Spleen (tissue), 11 donors: ENCODE data around the gene FTCDNL1. TPM values are rescaled to one million over a fixed set of nuclear protein-coding genes. Genes with fewer than 3 reads are reported as not detected.

Experiments used
- DNase-seq: peaks from one replicate; pipeline ENCODE4 v3.0.0-alpha.2; 2020
- H3K27ac ChIP-seq, 8 donors: fragments of 200-600 bp; sonication (generic) in 7 of 8; 1 replicate in 4 of 8; 2 replicates in 4 of 8; pipeline versions ENCODE4 v1.5.0 to v1.8.0; 2016 to 2021; ENCODE audit warnings: inconsistent platforms in 4 of 8, mild to moderate bottlenecking in 4 of 8, moderate library complexity in 1 of 8
- H3K27me3 ChIP-seq, 7 donors: fragments of 200-600 bp; sonication (generic) in 6 of 7; replicated peaks in 1 of 7; 1 replicate in 4 of 7; 2 replicates in 3 of 7; pipeline versions ENCODE4 v1.5.0 to v1.8.0; 2016 to 2021; ENCODE audit warnings: inconsistent platforms in 3 of 7, mild to moderate bottlenecking in 1 of 7
- H3K36me3 ChIP-seq, 6 donors: fragments of 200-600 bp; sonication (generic) in 5 of 6; 1 replicate in 4 of 6; 2 replicates in 2 of 6; pipeline versions ENCODE4 v1.5.0 to v1.8.0; 2016 to 2021; ENCODE audit warnings: inconsistent platforms in 2 of 6
- H3K4me1 ChIP-seq, 6 donors: fragments of 200-600 bp; sonication (generic) in 5 of 6; 1 replicate in 3 of 6; 2 replicates in 3 of 6; pipeline versions ENCODE4 v1.5.0 to v1.8.0; 2016 to 2021; ENCODE audit warnings: inconsistent platforms in 3 of 6
- H3K4me3 ChIP-seq, 8 donors: fragments of 200-600 bp; sonication (generic) in 7 of 8; 1 replicate in 4 of 8; 2 replicates in 4 of 8; pipeline versions ENCODE4 v1.5.0 to v1.8.0; 2016 to 2021; ENCODE audit warnings: inconsistent platforms in 4 of 8, mild to moderate bottlenecking in 4 of 8, moderate library complexity in 2 of 8
- H3K9me3 ChIP-seq, 8 donors: fragments of 200-600 bp; sonication (generic) in 7 of 8; 1 replicate in 4 of 8; 2 replicates in 4 of 8; pipeline versions ENCODE4 v1.5.0 to v1.8.0; 2016 to 2021; ENCODE audit warnings: inconsistent platforms in 4 of 8
- POLR2A ChIP-seq, 3 donors: fragments of 450-650 bp; IDR thresholded peaks; one replicate each; pipeline ENCODE4 v1.5.1; 2017; ENCODE audit warnings: antibody characterized with exemption in 3 of 3, mild to moderate bottlenecking in 1 of 3
- POLR2AphosphoS5 ChIP-seq, 3 donors: sonication (generic); formaldehyde crosslinking; IDR thresholded peaks; one replicate each; pipeline ENCODE4 v1.5.1; 2017; ENCODE audit warnings: antibody characterized with exemption in 3 of 3
- WGBS, 5 donors: extraction: QIAGEN DNeasy Blood & Tissue Kit in 3 of 5; methylation state at CpG; one replicate each; pipeline versions ENCODE4 v1.1.5 to v1.1.7; 2013 to 2018; 5-methylcytosine and 5-hydroxymethylcytosine counted together
- intact Hi-C: fragments of 100-400 bp; cut with DNase I; formaldehyde crosslinking; loops from one replicate; pipeline ENCODE4 v1.15.0; 2023; ENCODE audit warnings: low total_unique reads
- polyA plus RNA-seq, 3 donors: library from polyadenylated mRNA; stranded (reverse); fragments of 200-250 nt; gene quantifications; one replicate each; pipeline ENCODE4 v1.2.1, GENCODE V29; 2013
- total RNA-seq, 7 donors: library from RNA; depleted of rRNA in 3 of 7; stranded (reverse); fragments of >200 nt in 3 of 7; fragmentation: NEBNext Ultra II Directional in 4 of 7; extraction: Animal tissue kit (Norgen Biotek cat#: 25700) in 4 of 7; gene quantifications; one replicate each; pipeline versions ENCODE4 v1.1.0 to v1.2.1, GENCODE V29; 2016 to 2021
- TF ChIP-seq, protein P1 (sequence below), 11 experiments: fragments of 200-600 bp in 7 of 11; fragments of 450-650 bp in 4 of 11; sonication (generic) in 4 of 11; IDR thresholded peaks in 8 of 11; conservative IDR thresholded peaks in 3 of 11; 1 replicate in 7 of 11; 2 replicates in 4 of 11; pipeline versions ENCODE4 v1.4.0 to v1.8.0; 2016 to 2021; ENCODE audit warnings: antibody characterized with exemption in 11 of 11, inconsistent platforms in 4 of 11, mild to moderate bottlenecking in 1 of 11
- donor health status: healthy with polysubstance abuse.
- donor health status: DM: no; HTN: no; CAD: no; lungs with moderate emphysema.
- donor health status: DM: no; HTN: no; CAD: no.
- donor health status: Bipolar disorder and iron deficiency.
- donor health status: healthy.
- donor health status: DM: no; HTN: no; CAD: no.
- donor health status: DM: yes; HTN: yes; CAD: no.

The FTCDNL1 gene
- total and polyA plus RNA-seq, 10 donors: 2.1 to 10.3 (median 7.0) TPM

DNA sequence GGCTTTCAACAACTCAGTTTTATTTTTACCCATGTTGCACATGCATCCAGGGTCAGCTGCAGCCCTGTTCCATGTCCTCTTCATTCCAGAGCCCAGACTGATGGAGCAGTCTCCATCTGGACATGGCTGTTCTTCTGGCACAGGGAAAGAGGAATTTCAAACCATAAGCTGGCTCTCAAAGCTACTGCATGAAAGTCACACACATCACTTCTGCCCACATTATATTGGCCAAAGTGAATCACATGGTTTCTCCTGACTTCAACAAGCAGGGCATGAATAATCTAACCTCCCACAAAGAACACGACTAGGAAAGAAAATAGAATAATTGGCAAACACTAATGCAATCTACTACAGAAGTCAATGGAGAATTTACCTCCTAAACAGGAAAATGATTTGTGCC, 94.2 kb downstream of the FTCDNL1 start:
- intact Hi-C loops: no loop called here
- no peaks in the 10 kb centered on the region for H3K36me3 ChIP-seq
- H3K27me3 ChIP-seq: no peaks in the 10 kb centered on the region
- TF ChIP-seq POLR2AphosphoS5 (IDR thresholded peaks at IDR 0.05) (no peak), POLR2A (IDR thresholded peaks at IDR 0.05) (no peak)
- TF ChIP-seq, protein P1, sequence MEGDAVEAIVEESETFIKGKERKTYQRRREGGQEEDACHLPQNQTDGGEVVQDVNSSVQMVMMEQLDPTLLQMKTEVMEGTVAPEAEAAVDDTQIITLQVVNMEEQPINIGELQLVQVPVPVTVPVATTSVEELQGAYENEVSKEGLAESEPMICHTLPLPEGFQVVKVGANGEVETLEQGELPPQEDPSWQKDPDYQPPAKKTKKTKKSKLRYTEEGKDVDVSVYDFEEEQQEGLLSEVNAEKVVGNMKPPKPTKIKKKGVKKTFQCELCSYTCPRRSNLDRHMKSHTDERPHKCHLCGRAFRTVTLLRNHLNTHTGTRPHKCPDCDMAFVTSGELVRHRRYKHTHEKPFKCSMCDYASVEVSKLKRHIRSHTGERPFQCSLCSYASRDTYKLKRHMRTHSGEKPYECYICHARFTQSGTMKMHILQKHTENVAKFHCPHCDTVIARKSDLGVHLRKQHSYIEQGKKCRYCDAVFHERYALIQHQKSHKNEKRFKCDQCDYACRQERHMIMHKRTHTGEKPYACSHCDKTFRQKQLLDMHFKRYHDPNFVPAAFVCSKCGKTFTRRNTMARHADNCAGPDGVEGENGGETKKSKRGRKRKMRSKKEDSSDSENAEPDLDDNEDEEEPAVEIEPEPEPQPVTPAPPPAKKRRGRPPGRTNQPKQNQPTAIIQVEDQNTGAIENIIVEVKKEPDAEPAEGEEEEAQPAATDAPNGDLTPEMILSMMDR (IDR thresholded peaks at IDR 0.05 in 8 of 11, conservative IDR thresholded peaks at IDR 0.05 in 3 of 11): no peak
- peaks cover 0 to 6% (median 0%) of the 10 kb centered on the region in 6 donors for H3K4me1 ChIP-seq
- H3K9me3 ChIP-seq: peaks cover 0 to 3% (median 0%) of the 10 kb centered on the region in 8 donors
- WGBS, 5 donors: 50 to 80% (median 70%) methylated on average over 1 of the region's 1 CpG
- no peak overlapping the region for H3K4me3 ChIP-seq
- no peak for DNase-seq
- peak overlapping the region in 1 of 8 donors; percentile 7 for H3K27ac ChIP-seq

DNA sequence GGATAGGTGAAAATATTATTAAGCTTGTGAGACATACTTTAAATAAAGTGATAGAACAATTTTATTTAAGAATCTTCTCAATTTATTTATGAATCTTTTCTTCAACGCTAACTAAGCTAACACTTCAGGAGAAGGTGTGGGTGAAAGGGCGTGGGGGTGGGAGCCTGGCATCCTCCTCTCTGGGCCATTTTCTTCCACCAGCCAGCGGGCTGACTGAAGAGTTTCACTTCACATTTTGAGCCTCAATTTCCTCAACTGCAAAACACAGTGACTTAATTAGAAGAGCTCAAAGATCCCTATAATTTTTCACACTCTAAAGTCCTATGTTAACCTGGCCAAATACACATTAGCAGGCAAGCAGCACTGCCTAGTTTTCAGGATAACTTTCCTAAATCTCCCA, 94.8 kb downstream of the FTCDNL1 start:
- Histone ChIP-seq H3K4me1 (peaks cover 0 to 6% (median 0%) of the 10 kb centered on the region in 6 donors), H3K9me3 (peaks cover 0 to 3% (median 0%) of the 10 kb centered on the region in 8 donors), H3K27ac (no peak overlapping the region), H3K27me3 (no peaks in the 10 kb centered on the region), H3K4me3 (no peak overlapping the region), H3K36me3 (no peaks in the 10 kb centered on the region)
- intact Hi-C loops: no loop called here
- TF ChIP-seq, protein P1 (IDR thresholded peaks at IDR 0.05 in 8 of 11, conservative IDR thresholded peaks at IDR 0.05 in 3 of 11): no peak
- TF ChIP-seq POLR2AphosphoS5 (IDR thresholded peaks at IDR 0.05): no peak
- no peak for TF ChIP-seq POLR2A (IDR thresholded peaks at IDR 0.05)
- no peak for DNase-seq
- 57 to 81% (median 73%) methylated on average over 3 of the region's 3 CpGs for WGBS, 5 donors

DNA sequence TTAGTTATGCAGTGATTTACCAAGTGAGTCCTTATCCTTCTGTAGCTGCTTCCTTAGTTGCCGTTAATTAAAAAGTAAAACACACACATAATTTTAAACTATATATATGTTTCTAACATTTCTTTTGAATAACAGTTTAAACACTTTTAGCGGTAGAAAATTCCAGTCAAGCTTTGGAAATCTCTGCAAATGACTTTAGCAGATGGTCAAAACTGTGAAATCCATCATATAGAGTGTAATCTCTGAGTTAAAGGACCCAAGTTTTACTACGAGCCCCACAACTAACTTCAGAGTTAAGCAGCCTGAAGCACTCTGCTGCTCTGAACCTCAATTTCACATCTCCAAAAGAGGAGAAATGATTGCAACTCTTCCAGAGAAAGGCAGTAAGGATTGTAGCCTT, 96.2 kb downstream of the FTCDNL1 start:
- TF ChIP-seq POLR2AphosphoS5 (IDR thresholded peaks at IDR 0.05) (no peak), POLR2A (IDR thresholded peaks at IDR 0.05) (no peak)
- TF ChIP-seq, protein P1 (IDR thresholded peaks at IDR 0.05 in 8 of 11, conservative IDR thresholded peaks at IDR 0.05 in 3 of 11): no peak
- Histone ChIP-seq H3K4me1 (peaks cover 0 to 6% (median 0%) of the 10 kb centered on the region in 6 donors), H3K27me3 (no peaks in the 10 kb centered on the region), H3K27ac (no peak overlapping the region), H3K36me3 (no peaks in the 10 kb centered on the region), H3K4me3 (no peak overlapping the region), H3K9me3 (peaks cover 0 to 3% (median 0%) of the 10 kb centered on the region in 8 donors)
- intact Hi-C loops: no loop called here
- DNase-seq: no peak
- 88 to 94% (median 92%) methylated on average over 3 of the region's 3 CpGs for WGBS, 5 donors

DNA sequence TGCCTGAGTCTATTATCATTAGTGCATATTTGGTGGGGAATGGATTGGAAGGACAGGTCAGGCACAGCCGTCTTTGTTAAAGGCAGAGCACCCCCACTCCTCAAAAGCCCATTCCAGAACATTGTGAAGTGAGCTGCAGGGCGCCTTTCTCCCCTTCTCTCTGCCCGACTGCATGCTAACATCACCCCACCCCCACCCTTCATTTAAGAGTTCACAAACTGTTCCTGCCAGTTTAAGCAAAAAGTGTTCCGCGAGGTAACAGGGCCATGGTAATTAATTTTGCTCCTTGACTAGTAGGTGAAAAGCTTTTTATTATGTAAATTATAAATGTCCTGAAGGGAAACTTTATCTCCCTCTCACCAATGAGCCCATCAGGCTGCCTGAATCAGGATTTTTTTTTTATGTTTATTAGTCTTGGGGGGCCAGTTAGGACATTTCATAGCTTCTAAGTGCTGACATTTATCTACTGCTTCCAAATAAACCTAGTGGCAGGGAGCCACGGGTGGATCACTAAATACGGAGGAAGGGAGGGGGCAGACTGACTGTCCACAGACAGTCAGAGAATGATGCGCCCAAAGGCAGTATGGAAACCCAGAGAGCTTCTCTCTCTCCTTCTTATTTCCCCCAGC, 99.4 kb downstream of the FTCDNL1 start:
- DNase-seq: no peak
- Histone ChIP-seq H3K27me3 (no peaks in the 10 kb centered on the region), H3K9me3 (peaks cover 0 to 3% (median 0%) of the 10 kb centered on the region in 8 donors), H3K27ac (no peak overlapping the region), H3K36me3 (no peaks in the 10 kb centered on the region), H3K4me3 (no peak overlapping the region), H3K4me1 (no peaks in the 10 kb centered on the region)
- intact Hi-C loops: no loop called here
- 73 to 88% (median 84%) methylated on average over 8 of the region's 8 CpGs for WGBS, 5 donors
- TF ChIP-seq, protein P1 (IDR thresholded peaks at IDR 0.05 in 8 of 11, conservative IDR thresholded peaks at IDR 0.05 in 3 of 11): no peak
- no peak for TF ChIP-seq POLR2AphosphoS5 (IDR thresholded peaks at IDR 0.05)
- TF ChIP-seq POLR2A (IDR thresholded peaks at IDR 0.05): no peak
